Skeletal muscle tissue (tissue), 4 donors: ENCODE measurements around the gene FEM1B. TPM values are rescaled to one million over a fixed set of nuclear protein-coding genes. Genes with fewer than 3 reads are reported as not detected.

Source experiments
- H3K27ac ChIP-seq: one replicate; pipeline ENCODE4 v1.7.0; 2013; ENCODE audit warnings: mild to moderate bottlenecking, low read depth, low read length, inconsistent platforms
- H3K27me3 ChIP-seq, 3 donors: one replicate each; pipeline ENCODE4 v1.7.0; 2013; ENCODE audit warnings: low read length in 3 of 3; ENCODE audit not compliant: control insufficient read depth in 3 of 3, insufficient read depth in 3 of 3
- H3K36me3 ChIP-seq, 3 donors: one replicate each; pipeline ENCODE4 v1.7.0; 2013; ENCODE audit warnings: low read length in 3 of 3; ENCODE audit not compliant: control insufficient read depth in 3 of 3, insufficient read depth in 3 of 3
- H3K4me1 ChIP-seq, 3 donors: one replicate each; pipeline ENCODE4 v1.7.0; 2013; ENCODE audit warnings: low read length in 3 of 3, mild to moderate bottlenecking in 3 of 3; ENCODE audit not compliant: control insufficient read depth in 3 of 3, insufficient read depth in 3 of 3
- H3K4me3 ChIP-seq, 3 donors: one replicate each; pipeline ENCODE4 v1.7.0; 2013; ENCODE audit warnings: low read length in 3 of 3
- H3K9ac ChIP-seq, 3 donors: one replicate each; pipeline ENCODE4 v1.7.0; 2013; ENCODE audit warnings: low read length in 3 of 3, mild to moderate bottlenecking in 3 of 3, moderate library complexity in 2 of 3, low read depth in 1 of 3
- H3K9me3 ChIP-seq, 3 donors: one replicate each; pipeline ENCODE4 v1.7.0; 2013; ENCODE audit warnings: low read length in 3 of 3; ENCODE audit not compliant: control insufficient read depth in 3 of 3
- total RNA-seq: library from RNA; depleted of rRNA; stranded (reverse); fragments of >200 nt; gene quantifications from one replicate; pipeline ENCODE4 v1.2.3, GENCODE V29; 2014
- donor health status: Osteomylitis.

Gene FEM1B
- total RNA-seq, 1 donor from 2014 or later, result 42.8 TPM

GRCh38 chr15:68343579-68344225, 66.2 kb downstream of the FEM1B start:
- Histone ChIP-seq H3K4me1 (peaks cover 27 to 42% (median 39%) of the 10 kb centered on the region in 3 donors), H3K27ac (no peak overlapping the region), H3K27me3 (no peaks in the 10 kb centered on the region), H3K4me3 (no peak overlapping the region), H3K9ac (no peak overlapping the region), H3K9me3 (no peaks in the 10 kb centered on the region), H3K36me3 (no peaks in the 10 kb centered on the region)

- Histone ChIP-seq H3K9me3 (no peaks in the 10 kb centered on the region), H3K36me3 (no peaks in the 10 kb centered on the region), H3K27me3 (no peaks in the 10 kb centered on the region), H3K27ac (no peak overlapping the region), H3K4me3 (no peak overlapping the region), H3K4me1 (peaks cover 27 to 38% (median 31%) of the 10 kb centered on the region in 3 donors), H3K9ac (no peak overlapping the region)
These were observed 67.1 kb downstream of the FEM1B start for GRCh38 chr15:68344600-68344999.

Other genes starting within 250 kb of the FEM1B start
- 15.7 TPM for gene PIAS1, start 223.4 kb upstream of the FEM1B start, total RNA-seq
- 2.6 TPM for gene CALML4, start 72.4 kb upstream of the FEM1B start, total RNA-seq
- 6.8 TPM for gene CLN6, start 48.0 kb upstream of the FEM1B start, total RNA-seq
- gene ITGA11, start 154.4 kb downstream of the FEM1B start, total RNA-seq, result 5.7 TPM